ENCODE data around the gene NUCKS1. TPM values are rescaled to one million over a fixed set of nuclear protein-coding genes. Genes with fewer than 3 reads are reported as not detected.

Gene NUCKS1
- total and polyA plus RNA-seq, 2 of the 13 experiments (the other 11 are each of a cell fraction or from before 2014, with no cell fraction given) = 35.5 to 117 TPM

DNA sequence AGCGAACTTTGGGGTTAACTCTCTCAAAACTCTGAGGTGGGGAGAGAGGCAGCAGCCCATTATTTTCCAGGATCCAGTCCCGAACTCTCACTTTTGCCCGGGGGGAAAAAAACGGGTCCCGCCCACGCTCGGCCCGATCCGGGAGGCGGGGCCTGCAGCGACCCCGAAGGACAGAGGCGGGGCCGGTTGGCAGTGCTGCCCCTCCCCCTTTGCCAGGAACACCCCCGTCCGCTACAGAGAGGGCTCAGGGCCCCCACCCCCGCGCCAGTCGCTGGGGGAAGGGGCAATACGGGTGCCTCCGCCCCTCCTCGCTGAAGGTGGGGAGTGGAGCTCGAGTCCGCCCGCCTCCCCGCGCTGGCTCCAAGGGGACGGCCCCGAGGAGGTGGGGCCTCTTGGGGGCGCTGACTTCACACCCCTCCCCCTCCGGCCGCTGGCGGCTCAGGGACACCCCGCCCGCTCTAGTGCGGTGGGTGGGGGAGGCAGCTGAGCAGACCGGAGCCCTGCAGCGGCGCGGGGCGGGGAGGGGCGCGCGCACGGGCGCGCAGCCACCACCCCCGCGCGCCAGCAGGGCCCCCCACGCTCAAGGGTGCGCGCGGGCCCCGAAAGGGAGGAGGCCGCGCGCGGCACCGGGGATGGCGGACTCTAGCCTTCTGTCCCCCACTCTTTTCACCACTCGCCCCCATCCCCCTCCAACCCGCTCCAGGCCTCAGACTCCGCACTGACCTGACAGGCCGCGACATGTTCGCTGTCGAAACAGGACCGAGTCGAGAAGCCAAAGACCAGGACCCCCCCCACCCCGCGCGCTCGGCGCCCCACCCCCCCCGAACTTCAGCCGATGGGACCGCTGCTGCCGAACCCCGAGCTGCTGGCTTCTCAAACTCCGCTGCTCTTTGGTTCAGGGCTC lies 496 bp downstream of the NUCKS1 start (continued):
- TF ChIP-seq, protein P1, sequence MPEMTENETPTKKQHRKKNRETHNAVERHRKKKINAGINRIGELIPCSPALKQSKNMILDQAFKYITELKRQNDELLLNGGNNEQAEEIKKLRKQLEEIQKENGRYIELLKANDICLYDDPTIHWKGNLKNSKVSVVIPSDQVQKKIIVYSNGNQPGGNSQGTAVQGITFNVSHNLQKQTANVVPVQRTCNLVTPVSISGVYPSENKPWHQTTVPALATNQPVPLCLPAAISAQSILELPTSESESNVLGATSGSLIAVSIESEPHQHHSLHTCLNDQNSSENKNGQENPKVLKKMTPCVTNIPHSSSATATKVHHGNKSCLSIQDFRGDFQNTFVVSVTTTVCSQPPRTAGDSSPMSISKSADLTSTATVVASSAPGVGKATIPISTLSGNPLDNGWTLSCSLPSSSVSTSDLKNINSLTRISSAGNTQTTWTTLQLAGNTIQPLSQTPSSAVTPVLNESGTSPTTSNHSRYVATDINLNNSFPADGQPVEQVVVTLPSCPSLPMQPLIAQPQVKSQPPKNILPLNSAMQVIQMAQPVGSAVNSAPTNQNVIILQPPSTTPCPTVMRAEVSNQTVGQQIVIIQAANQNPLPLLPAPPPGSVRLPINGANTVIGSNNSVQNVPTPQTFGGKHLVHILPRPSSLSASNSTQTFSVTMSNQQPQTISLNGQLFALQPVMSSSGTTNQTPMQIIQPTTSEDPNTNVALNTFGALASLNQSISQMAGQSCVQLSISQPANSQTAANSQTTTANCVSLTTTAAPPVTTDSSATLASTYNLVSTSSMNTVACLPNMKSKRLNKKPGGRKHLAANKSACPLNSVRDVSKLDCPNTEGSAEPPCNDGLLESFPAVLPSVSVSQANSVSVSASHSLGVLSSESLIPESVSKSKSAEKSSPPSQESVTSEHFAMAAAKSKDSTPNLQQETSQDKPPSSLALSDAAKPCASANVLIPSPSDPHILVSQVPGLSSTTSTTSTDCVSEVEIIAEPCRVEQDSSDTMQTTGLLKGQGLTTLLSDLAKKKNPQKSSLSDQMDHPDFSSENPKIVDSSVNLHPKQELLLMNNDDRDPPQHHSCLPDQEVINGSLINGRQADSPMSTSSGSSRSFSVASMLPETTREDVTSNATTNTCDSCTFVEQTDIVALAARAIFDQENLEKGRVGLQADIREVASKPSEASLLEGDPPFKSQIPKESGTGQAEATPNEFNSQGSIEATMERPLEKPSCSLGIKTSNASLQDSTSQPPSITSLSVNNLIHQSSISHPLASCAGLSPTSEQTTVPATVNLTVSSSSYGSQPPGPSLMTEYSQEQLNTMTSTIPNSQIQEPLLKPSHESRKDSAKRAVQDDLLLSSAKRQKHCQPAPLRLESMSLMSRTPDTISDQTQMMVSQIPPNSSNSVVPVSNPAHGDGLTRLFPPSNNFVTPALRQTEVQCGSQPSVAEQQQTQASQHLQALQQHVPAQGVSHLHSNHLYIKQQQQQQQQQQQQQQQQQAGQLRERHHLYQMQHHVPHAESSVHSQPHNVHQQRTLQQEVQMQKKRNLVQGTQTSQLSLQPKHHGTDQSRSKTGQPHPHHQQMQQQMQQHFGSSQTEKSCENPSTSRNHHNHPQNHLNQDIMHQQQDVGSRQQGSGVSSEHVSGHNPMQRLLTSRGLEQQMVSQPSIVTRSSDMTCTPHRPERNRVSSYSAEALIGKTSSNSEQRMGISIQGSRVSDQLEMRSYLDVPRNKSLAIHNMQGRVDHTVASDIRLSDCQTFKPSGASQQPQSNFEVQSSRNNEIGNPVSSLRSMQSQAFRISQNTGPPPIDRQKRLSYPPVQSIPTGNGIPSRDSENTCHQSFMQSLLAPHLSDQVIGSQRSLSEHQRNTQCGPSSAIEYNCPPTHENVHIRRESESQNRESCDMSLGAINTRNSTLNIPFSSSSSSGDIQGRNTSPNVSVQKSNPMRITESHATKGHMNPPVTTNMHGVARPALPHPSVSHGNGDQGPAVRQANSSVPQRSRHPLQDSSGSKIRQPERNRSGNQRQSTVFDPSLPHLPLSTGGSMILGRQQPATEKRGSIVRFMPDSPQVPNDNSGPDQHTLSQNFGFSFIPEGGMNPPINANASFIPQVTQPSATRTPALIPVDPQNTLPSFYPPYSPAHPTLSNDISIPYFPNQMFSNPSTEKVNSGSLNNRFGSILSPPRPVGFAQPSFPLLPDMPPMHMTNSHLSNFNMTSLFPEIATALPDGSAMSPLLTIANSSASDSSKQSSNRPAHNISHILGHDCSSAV (CRISPR knock-in tag; IDR thresholded peaks at IDR 0.05; ENCODE audit: borderline replicate concordance) = no peak
- TF ChIP-seq, protein P2, sequence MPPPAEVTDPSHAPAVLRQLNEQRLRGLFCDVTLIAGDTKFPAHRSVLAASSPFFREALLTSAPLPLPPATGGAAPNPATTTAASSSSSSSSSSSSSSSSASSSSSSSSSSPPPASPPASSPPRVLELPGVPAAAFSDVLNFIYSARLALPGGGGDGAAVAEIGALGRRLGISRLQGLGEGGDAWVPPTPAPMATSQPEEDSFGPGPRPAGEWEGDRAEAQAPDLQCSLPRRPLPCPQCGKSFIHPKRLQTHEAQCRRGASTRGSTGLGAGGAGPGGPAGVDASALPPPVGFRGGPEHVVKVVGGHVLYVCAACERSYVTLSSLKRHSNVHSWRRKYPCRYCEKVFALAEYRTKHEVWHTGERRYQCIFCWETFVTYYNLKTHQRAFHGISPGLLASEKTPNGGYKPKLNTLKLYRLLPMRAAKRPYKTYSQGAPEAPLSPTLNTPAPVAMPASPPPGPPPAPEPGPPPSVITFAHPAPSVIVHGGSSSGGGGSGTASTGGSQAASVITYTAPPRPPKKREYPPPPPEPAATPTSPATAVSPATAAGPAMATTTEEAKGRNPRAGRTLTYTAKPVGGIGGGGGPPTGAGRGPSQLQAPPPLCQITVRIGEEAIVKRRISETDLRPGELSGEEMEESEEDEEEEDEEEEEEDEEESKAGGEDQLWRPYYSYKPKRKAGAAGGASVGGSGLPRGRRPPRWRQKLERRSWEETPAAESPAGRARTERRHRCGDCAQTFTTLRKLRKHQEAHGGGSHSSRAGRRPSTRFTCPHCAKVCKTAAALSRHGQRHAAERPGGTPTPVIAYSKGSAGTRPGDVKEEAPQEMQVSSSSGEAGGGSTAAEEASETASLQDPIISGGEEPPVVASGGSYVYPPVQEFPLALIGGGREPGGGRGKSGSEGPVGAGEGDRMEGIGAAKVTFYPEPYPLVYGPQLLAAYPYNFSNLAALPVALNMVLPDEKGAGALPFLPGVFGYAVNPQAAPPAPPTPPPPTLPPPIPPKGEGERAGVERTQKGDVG (CRISPR knock-in tag; IDR thresholded peaks at IDR 0.05; ENCODE audit: borderline replicate concordance) = no peak; the same call in 1 of the 2 replicates
- TF ChIP-seq ZC3H4 (CRISPR knock-in tag; IDR thresholded peaks at IDR 0.05; ENCODE audit: borderline replicate concordance) (no peak), U2AF2 (IDR thresholded peaks at IDR 0.05; ENCODE audit: low read depth, low read length) (no peak)

Measured in HepG2 (cell line).